Measurements from ENCODE around the gene TIMM10B.
"Not testable (repeated sequence)": the region's sequence is repeated elsewhere in the genome, so short reads cannot be mapped to it uniquely, and the experiment has no call there.

TIMM10B gene

DNA sequence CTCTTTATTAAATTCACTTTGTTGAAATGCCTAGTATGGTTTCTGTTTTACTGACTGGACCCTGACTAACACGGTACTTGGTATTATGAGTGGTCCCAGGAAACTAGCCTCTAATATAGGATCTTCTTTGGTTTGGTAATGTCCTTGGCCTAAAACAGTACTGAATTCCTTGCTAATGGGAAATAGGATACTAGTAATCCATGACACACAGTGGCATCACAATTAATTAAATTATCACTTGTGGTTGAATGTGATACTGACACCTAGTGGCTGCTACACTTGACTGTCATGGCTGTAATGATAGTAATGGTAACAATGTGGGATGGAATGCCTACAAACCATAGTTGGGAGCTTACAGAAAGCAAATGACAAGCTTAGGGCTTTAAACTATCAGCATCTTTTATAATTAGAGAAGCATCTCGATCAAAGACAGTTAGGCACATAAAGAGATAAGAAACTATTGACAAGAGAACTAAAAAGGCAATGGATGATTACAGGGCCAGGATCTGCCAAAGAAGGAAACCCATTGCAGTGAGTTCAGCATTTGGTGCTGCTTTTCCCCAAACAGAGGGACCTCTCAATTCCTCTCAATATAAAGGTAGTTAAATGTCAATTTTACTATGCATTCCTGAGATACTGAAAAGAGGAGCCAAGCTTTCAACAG, 24.4 kb downstream of the TIMM10B start:
- peak; percentile 65 to 74 for DNase-seq
- no peak for TF ChIP-seq GATA1 (IDR thresholded peaks at IDR 0.05; ENCODE audit: low read depth, low read length)
- no peak for TF ChIP-seq POLR2A (IDR thresholded peaks at IDR 0.05; ENCODE audit: low read length)

DNA sequence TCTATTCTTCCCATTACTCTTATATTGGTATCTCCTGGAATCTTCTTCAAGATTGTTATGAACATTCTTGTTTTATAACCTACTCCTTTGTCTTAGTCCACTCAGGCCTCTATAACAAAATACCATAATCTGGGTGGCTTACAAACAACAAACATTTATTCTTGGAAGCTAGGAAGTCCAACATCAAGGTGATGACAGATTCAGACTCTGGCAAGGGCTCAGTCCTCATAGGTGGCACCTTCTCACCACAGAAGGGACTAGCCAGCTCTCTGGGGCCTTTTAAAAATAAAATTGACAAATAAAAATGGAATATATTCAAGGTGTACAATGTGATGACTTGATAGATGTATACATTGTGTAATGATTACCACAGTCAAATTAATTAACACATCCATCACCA, 35.6 kb downstream of the TIMM10B start:
- TF ChIP-seq POLR2A (IDR thresholded peaks at IDR 0.05; ENCODE audit: low read length), result no peak
- TF ChIP-seq GATA1 (IDR thresholded peaks at IDR 0.05; ENCODE audit: low read depth, low read length), result no peak

DNA sequence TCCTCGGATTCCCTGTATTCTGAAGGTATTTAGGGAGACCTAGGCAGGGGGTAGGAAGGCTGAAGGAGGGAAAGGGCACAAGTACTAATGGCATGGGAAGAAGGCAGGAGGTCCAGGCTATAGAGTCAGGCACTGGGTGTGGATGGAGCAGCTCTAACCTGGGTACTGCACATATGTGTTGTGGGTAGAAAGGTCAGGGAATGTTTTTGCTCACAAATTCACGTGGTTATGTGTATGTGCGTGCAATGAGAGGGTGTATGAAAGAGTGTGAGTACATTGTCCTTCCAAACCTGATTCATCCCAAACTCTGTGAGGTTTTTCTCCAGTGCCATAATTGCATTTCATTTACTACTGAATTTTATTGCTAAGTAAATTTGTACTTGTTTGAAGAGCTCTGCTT, 39.0 kb downstream of the TIMM10B start:
- TF ChIP-seq GATA1 (IDR thresholded peaks at IDR 0.05; ENCODE audit: low read depth, low read length) (no peak), POLR2A (IDR thresholded peaks at IDR 0.05; ENCODE audit: low read length) (no peak)
- no peak for DNase-seq

More for the DNA sequence above, 35.6 kb downstream of the TIMM10B start:
- DNase-seq, result no peak

DNA sequence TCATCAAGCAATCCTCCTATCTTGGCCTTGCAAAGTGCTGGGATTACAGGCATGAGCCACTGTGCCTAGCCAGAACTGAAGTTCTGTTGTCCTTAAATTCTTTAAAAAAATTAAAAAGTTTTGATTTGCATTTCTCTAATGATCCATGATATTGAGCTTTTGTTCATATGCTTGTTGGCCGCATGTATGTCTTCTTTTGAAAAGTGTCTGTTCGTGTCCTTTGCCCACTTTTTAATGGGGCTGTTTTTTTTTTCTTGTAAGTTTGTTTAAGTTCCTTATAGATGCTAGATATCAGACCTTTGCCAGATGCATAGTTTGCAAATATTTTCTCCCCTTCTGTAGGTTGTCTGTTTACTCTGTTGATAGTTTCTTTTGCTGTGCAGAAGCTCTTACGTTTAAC, 40.6 kb downstream of the TIMM10B start:
- DNase-seq, result not testable (repeated sequence)

DNA sequence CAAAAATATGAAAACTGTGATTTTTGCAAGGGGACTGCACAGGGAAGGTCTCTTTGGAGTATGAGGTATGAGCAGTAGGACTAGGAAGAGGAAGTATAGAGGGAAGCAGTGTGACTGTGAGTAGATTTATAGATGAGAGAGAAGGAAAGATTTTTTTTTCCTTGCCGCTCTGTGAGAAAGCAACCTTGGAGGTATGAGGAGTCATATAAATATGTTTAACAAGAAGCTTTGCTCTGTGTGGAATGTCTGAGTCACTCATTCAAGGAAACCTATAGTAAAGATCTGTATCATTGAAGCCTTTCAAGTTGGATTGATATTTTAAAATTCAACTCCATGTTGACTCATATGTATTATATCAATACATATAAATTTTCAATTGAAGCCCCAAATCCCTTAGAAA, 42.0 kb downstream of the TIMM10B start:
- TF ChIP-seq GATA1 (IDR thresholded peaks at IDR 0.05; ENCODE audit: low read depth, low read length) (no peak), POLR2A (IDR thresholded peaks at IDR 0.05; ENCODE audit: low read length) (no peak)
- DNase-seq, result no peak

DNA sequence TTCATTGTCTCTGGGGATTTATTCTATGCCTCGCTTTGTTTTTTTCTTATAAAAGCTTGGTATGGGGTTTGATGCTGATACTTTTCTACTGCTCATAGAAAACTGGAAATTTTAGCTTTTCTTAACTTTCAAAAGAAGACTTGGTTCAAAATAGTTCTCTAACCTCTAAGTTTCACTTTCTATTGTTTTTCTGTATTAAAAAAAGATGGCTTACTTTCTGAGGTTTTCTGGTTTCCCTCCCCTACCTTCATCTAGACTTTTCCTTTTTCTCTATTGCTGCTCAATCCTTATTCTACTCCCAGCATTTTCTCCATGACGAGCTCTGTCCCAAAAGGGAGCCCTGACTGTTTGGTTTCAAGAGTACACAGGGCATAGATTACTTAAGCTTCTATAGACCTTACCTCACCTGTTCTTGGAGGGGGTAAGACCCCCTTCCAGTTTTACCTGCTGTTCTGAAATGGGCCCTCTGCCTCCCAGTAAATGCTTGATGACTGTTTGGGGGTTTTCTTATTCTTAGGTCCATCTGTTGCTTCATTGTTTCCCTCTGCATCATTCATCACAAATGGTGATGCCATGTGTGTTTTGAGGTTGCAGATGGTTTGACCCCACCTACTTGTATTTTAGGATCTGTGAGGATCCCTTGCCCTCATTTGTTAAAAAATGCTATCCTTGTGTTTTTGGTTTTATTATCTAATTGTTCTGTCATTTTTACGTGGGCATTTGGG, 45.3 kb downstream of the TIMM10B start:
- TF ChIP-seq POLR2A (IDR thresholded peaks at IDR 0.05; ENCODE audit: low read length), result no peak
- TF ChIP-seq GATA1 (IDR thresholded peaks at IDR 0.05; ENCODE audit: low read depth, low read length), result no peak
- DNase-seq, result no peak

DNA sequence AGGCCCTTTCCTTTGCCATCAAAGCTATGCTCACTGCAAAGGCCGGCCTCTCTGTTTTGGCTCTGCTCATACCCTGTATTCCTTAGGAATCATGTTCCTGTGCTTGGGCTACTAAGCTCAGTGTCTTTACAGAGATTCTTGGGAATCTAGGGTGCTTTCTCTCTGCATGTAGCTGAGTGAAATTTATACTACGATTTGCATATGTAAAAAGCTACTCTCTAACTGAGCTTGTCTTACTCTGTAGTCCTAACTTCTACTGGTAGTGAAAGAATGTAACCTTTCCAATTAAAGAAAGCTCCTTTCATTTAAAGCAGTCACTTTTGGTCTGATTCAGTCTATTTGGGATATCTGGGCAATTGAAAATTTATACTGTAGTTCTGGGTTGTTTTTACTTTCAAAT, 48.0 kb downstream of the TIMM10B start:
- TF ChIP-seq GATA1 (IDR thresholded peaks at IDR 0.05; ENCODE audit: low read depth, low read length) (no peak), POLR2A (IDR thresholded peaks at IDR 0.05; ENCODE audit: low read length) (no peak)
- DNase-seq, result no peak

DNA sequence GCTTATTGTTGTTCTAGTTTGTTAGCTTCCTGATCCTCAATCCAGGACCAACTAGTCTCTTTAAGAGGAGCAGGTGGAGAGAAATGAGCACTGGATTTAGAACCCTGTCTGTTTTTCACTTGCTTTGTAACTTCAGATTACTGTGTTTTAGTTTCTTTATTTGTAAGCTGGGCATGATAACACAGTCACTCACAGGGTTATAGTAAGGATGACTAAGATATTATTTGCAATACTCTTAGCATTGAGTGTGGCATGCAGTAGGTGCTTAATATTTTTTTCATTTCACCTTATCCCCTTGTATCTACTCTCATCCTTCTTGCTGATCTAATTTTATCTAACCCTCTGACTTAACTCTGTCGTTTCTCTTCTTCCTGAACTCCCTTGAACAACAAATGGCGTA, 49.5 kb downstream of the TIMM10B start:
- DNase-seq, result peak in 1 of 2 experiments; percentile 35
- TF ChIP-seq GATA1 (IDR thresholded peaks at IDR 0.05; ENCODE audit: low read depth, low read length), result no peak
- no peak for TF ChIP-seq POLR2A (IDR thresholded peaks at IDR 0.05; ENCODE audit: low read length)

DNA sequence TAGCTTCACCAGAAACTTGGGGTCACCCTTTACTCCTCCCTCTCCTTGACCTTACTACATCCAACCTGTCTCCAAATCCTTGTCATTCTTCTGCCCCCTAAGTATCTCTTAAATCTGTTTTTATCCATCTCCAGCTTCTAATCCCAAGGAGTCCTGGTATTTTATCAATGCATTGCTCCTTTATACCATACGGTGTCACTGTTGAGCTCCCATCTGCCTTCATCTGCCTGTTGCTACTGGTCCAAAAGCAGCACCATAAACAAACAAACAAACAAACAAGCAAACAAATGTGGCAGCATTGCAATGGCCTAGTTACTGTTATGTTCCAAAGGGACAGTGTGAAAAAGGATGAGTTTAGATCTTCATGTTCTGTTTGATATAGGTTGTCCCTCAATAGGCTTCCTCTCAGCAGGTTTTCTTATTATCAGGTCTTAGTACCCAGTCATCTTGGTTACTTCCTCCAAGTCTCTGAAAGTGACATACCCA, 50.0 kb downstream of the TIMM10B start:
- DNase-seq, result peak; percentile 67 to 83

More for the DNA sequence above, 50.0 kb downstream of the TIMM10B start:
- TF ChIP-seq GATA1 (IDR thresholded peaks at IDR 0.05; ENCODE audit: low read depth, low read length) (no peak), POLR2A (IDR thresholded peaks at IDR 0.05; ENCODE audit: low read length) (no peak)
